Neural progenitor cell (in vitro differentiated cells): ENCODE results near the gene ANGEL2. TPM values are rescaled to one million over a fixed set of nuclear protein-coding genes. Genes with fewer than 3 reads are reported as not detected.

Source experiments
- DNase-seq: peaks from one replicate; pipeline ENCODE4 v3.0.0-alpha.2; 2016; ENCODE audit warnings: low spot score
- H2AFZ ChIP-seq: fragments of 200-600 bp; sonication (generic); replicated peaks from 2 replicates; pipeline ENCODE4 v1.6.1; 2016; ENCODE audit warnings: antibody characterized with exemption
- H3F3A ChIP-seq: fragments of 200-600 bp; sonication (generic); 2 replicates; pipeline ENCODE4 v1.6.1; 2016; ENCODE audit warnings: antibody characterized with exemption, low read depth
- H3K27ac ChIP-seq: fragments of 200-600 bp; sonication (generic); 2 replicates; pipeline ENCODE4 v1.5.1; 2016; ENCODE audit warnings: mild to moderate bottlenecking
- H3K27me3 ChIP-seq: fragments of 200-600 bp; sonication (generic); 2 replicates; pipeline ENCODE4 v1.6.1; 2016; ENCODE audit warnings: mild to moderate bottlenecking, moderate library complexity
- H3K36me3 ChIP-seq: fragments of 200-600 bp; sonication (generic); 2 replicates; pipeline ENCODE4 v1.5.1; 2016
- H3K4me1 ChIP-seq: fragments of 200-600 bp; sonication (generic); 2 replicates; pipeline ENCODE4 v1.6.1; 2016; ENCODE audit warnings: mixed run types
- H3K4me2 ChIP-seq: fragments of 200-600 bp; sonication (generic); 2 replicates; pipeline ENCODE4 v1.6.1; 2016
- H3K4me3 ChIP-seq: fragments of 200-600 bp; sonication (generic); 2 replicates; pipeline ENCODE4 v1.5.1; 2016
- H3K79me2 ChIP-seq: fragments of 200-600 bp; sonication (generic); 2 replicates; pipeline ENCODE4 v1.6.1; 2016; ENCODE audit warnings: low read depth
- H3K9ac ChIP-seq: fragments of 200-600 bp; sonication (generic); 2 replicates; pipeline ENCODE4 v1.6.1; 2016
- H3K9me3 ChIP-seq: fragments of 200-600 bp; sonication (generic); 2 replicates; pipeline ENCODE4 v1.5.1; 2016; ENCODE audit warnings: low read depth
- H4K20me1 ChIP-seq: fragments of 200-600 bp; sonication (generic); 2 replicates; pipeline ENCODE4 v1.6.1; 2016; ENCODE audit warnings: low read depth
- H3K27ac Mint-ChIP-seq: 3 replicates; pipeline ENCODE4 v1.8.0; 2021; ENCODE audit warnings: mixed read lengths
- H3K27me3 Mint-ChIP-seq: 2 replicates; pipeline ENCODE4 v1.8.0; 2022; ENCODE audit warnings: low read depth, mild to moderate bottlenecking, inconsistent platforms, moderate library complexity, mixed read lengths; ENCODE audit not compliant: insufficient read depth
- H3K36me3 Mint-ChIP-seq: 3 replicates; pipeline ENCODE4 v1.8.0; 2021; ENCODE audit warnings: mixed read lengths
- H3K4me1 Mint-ChIP-seq: 3 replicates; pipeline ENCODE4 v1.8.0; 2021; ENCODE audit warnings: mixed read lengths
- H3K4me3 Mint-ChIP-seq: 3 replicates; pipeline ENCODE4 v1.8.0; 2021; ENCODE audit warnings: mild to moderate bottlenecking, moderate library complexity, mixed read lengths
- H3K9me3 Mint-ChIP-seq: 3 replicates; pipeline ENCODE4 v1.8.0; 2020; ENCODE audit warnings: mixed read lengths
- CTCF ChIP-seq: fragments of 200-600 bp; sonication (generic); IDR thresholded peaks from 2 replicates; pipeline ENCODE4 v1.5.1; 2017; ENCODE audit warnings: antibody characterized with exemption, mild to moderate bottlenecking
- EZH2 ChIP-seq: fragments of 200-600 bp; sonication (generic); IDR thresholded peaks from 2 replicates; pipeline ENCODE4 v1.6.1; 2017; ENCODE audit warnings: antibody characterized with exemption, mild to moderate bottlenecking, moderate library complexity
- EZH2phosphoT487 ChIP-seq: fragments of 200-600 bp; sonication (generic); IDR thresholded peaks from 2 replicates; pipeline ENCODE4 v1.6.1; 2017; ENCODE audit warnings: antibody characterized with exemption
- total RNA-seq: library from RNA; depleted of rRNA; stranded (reverse); fragments of >200 nt; gene quantifications from 2 replicates; pipeline ENCODE4 v1.2.3, GENCODE V29; 2015; ENCODE audit warnings: low replicate concordance

Gene ANGEL2
- total RNA-seq, 1 donor from 2014 or later: 101 TPM

GRCh38 chr1:212945056-212945455 is 70.6 kb downstream of the ANGEL2 start:
- no peak overlapping the region for H3K4me3 ChIP-seq
- H3K27me3 ChIP-seq: peaks cover 18% of the 10 kb centered on the region
- H3K36me3 ChIP-seq: no peaks in the 10 kb centered on the region
- H3K4me1 ChIP-seq: no peaks in the 10 kb centered on the region
- H3K9ac ChIP-seq: no peak overlapping the region
- no peak overlapping the region for H2AFZ ChIP-seq
- Mint-ChIP-seq H3K27ac (no peak overlapping the region), H3K27me3 (peaks cover 7% of the 10 kb centered on the region), H3K4me3 (no peak overlapping the region), H3K36me3 (peaks cover 4% of the 10 kb centered on the region), H3K4me1 (peaks cover 4% of the 10 kb centered on the region), H3K9me3 (peaks cover 5% of the 10 kb centered on the region)
- no peak overlapping the region for H3K27ac ChIP-seq
- H3F3A ChIP-seq: peaks cover 8% of the 10 kb centered on the region
- no peaks in the 10 kb centered on the region for H3K79me2 ChIP-seq
- no peak for TF ChIP-seq EZH2
- TF ChIP-seq EZH2phosphoT487: no peak
- TF ChIP-seq CTCF: no peak
- DNase-seq: no peak
- no peaks in the 10 kb centered on the region for H4K20me1 ChIP-seq
- no peaks in the 10 kb centered on the region for H3K9me3 ChIP-seq
- no peak overlapping the region for H3K4me2 ChIP-seq

DNA sequence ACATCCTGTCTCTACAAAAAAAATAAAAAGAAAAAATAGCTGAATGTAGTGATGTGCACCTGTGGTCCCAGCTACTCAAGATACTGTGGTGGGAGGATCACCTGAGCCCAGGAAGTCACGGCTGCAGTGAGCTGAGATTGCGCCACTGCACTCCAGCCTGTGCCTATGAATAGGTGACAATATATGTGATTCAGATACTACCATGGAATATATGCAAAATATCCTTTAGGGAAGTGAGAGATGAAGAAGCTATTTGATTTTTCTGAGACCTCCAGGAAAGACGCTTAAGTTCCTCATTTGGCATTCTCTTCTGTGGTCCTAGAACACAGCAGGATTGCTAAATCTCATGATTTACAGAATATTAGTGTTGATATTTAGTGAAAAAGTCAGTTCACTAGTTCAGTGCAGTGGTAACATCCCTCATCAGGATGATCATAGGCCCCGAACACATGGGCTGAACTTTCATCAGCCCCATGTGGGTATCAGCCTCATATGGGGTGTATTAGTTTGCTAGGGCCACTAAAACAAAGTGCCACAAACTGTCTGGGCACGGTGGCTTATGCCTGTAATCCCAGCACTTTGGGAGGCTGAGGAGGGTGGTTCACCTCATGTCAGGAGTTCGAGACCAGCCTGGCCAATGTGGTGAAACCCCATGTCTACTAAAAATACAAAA is 71.3 kb downstream of the ANGEL2 start:
- peaks cover 11% of the 10 kb centered on the region for H3K27me3 ChIP-seq
- H3K4me1 ChIP-seq: no peaks in the 10 kb centered on the region
- H3K4me3 Mint-ChIP-seq: no peak overlapping the region
- DNase-seq: no peak
- H4K20me1 ChIP-seq: no peaks in the 10 kb centered on the region
- no peaks in the 10 kb centered on the region for H3K79me2 ChIP-seq
- TF ChIP-seq EZH2phosphoT487 (no peak), CTCF (no peak), EZH2 (no peak)
- peaks cover 1% of the 10 kb centered on the region for H3F3A ChIP-seq
- no peak overlapping the region for H3K9ac ChIP-seq
- H3K27ac ChIP-seq: no peak overlapping the region
- peaks cover 7% of the 10 kb centered on the region for H3K27me3 Mint-ChIP-seq
- no peaks in the 10 kb centered on the region for H3K36me3 ChIP-seq
- no peak overlapping the region for H3K4me2 ChIP-seq
- H2AFZ ChIP-seq: no peak overlapping the region
- H3K9me3 Mint-ChIP-seq: peaks cover 7% of the 10 kb centered on the region
- no peaks in the 10 kb centered on the region for H3K9me3 ChIP-seq
- no peaks in the 10 kb centered on the region for H3K4me1 Mint-ChIP-seq
- peaks cover 5% of the 10 kb centered on the region for H3K36me3 Mint-ChIP-seq
- no peak overlapping the region for H3K27ac Mint-ChIP-seq
- no peak overlapping the region for H3K4me3 ChIP-seq

GRCh38 chr1:212943393-212943710 is 72.3 kb downstream of the ANGEL2 start:
- no peak for DNase-seq
- H4K20me1 ChIP-seq: no peaks in the 10 kb centered on the region
- no peak overlapping the region for H3K27ac ChIP-seq
- peaks cover 5% of the 10 kb centered on the region for H3K36me3 Mint-ChIP-seq
- no peaks in the 10 kb centered on the region for H3K9me3 ChIP-seq
- H2AFZ ChIP-seq: no peak overlapping the region
- no peak overlapping the region for H3K4me2 ChIP-seq
- H3K36me3 ChIP-seq: no peaks in the 10 kb centered on the region
- no peak overlapping the region for H3K27ac Mint-ChIP-seq
- peaks cover under 1% of the 10 kb centered on the region for H3K27me3 ChIP-seq
- peaks cover 7% of the 10 kb centered on the region for H3K27me3 Mint-ChIP-seq
- no peak overlapping the region for H3K4me3 ChIP-seq
- H3K4me1 ChIP-seq: no peaks in the 10 kb centered on the region
- no peaks in the 10 kb centered on the region for H3F3A ChIP-seq
- H3K4me3 Mint-ChIP-seq: no peak overlapping the region
- TF ChIP-seq EZH2 (no peak), CTCF (no peak), EZH2phosphoT487 (no peak)
- no peaks in the 10 kb centered on the region for H3K4me1 Mint-ChIP-seq
- peaks cover 5% of the 10 kb centered on the region for H3K9me3 Mint-ChIP-seq
- no peak overlapping the region for H3K9ac ChIP-seq
- H3K79me2 ChIP-seq: no peaks in the 10 kb centered on the region
